ENCODE measurements around the gene MED12. TPM values are rescaled to one million over a fixed set of nuclear protein-coding genes. Genes with fewer than 3 reads are reported as not detected.

Gene MED12
- total RNA-seq, 1 donor from 2014 or later = 19.1 TPM

DNA sequence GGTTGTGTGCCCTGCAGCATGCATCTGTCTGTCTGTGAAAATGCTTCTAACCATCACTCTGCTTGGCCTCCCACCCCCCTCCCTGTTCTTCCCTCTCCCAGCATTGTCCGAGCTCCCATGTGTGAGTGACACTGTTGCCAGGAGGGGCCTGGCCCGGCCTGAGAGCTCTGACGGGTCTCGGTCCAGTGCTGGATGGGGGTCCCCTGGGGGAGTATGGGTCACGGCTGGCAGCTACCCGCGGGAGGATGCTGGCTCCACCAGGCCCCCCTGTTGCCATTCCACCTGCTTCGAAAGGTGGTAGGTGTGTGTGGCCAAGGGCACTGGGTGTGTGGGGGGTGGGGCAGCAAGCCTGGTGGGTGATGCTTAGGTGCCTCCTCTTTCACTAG is 29.9 kb downstream of the MED12 start:
- intact Hi-C loops (cut with DNase I) = no loop called here
- DNase-seq (ENCODE audit: low spot score) = no peak

DNA sequence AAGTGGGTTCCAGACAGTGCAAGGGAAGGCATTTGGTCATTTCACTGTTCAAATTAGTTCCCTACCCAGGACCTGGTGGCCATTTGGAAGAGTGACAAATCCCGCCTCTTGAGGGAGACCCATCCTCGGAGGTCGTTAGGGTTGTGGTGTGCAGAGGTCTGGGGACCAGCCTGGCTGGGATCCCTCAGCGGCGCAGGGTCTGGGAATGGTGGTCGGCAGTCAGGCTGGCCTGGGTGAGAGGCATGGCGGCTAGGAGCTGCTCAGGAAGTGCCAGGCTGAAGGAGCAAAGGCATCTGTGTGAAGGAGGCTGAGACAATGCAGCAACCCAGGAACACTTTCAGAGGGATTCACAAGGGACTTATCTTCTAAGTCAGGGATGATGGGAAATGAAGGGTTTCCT is 33.0 kb downstream of the MED12 start:
- intact Hi-C loops (cut with DNase I) = no loop called here

DNA sequence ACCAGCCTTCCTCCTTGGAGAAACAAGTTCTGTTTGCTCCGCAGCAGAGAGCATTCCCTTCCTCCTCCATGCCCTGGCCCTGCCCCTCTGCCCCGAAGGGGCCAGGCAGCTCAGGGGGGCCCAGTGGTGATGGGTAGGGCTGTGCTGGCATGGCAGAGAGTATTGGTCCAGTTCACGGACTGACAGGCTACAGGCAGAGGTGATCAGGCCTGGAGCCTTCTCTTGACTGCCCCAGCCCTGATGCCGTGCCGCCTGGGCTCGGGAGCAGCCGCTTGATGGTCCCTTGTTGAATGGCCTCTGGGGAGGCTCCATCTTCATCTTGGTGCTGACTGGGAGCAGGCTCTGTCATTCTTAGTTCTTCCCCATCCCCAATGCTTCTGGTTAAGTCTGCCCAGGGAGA is 35.8 kb downstream of the MED12 start:
- intact Hi-C loops (cut with DNase I) = no loop called here
- no peak for DNase-seq (ENCODE audit: low spot score)

More for the DNA sequence above, 33.0 kb downstream of the MED12 start:
- DNase-seq (ENCODE audit: low spot score) = no peak

DNA sequence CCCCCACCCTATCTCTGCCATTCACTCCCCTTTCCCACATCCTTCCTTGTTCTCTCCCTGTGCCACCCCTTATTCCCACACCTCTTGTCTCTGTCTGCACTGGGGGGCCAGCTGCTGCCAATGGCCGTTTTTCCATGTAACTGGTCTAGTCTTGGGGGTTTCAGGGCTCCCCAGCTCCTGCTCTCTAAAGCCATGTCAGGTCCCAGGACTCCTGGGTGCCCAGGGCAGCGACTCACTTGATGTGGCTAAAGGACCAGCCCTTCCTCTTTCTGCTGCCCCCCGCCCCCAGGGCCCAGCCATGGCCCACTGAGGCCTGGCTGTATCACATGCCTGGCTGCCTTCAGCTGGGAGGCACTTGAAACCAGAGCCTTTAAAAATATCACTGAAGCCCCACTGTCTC is 36.2 kb downstream of the MED12 start:
- DNase-seq (ENCODE audit: low spot score) = no peak
- intact Hi-C loops (cut with DNase I) = no loop called here

DNA sequence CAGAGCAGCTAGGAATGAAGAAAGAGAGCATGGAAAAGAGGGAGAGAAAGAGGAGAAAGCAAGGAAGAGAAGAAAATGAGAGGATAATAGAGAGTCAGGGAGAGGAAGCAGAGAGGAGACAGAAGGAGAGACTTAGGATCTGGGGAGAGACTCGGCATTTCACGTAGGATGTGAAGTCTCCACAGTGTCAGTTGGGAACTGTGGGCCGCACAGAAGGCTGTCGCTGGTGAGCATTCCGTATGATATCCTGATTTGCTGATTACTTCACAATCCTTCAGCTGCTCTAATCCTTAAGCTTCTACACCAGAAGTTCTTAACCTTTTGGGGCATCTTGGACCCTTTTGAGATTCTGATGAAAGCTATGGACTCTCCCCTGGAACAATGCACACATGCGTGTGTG is 40.2 kb downstream of the MED12 start:
- no peak for DNase-seq (ENCODE audit: low spot score)
- intact Hi-C loops (cut with DNase I) = no loop called here

DNA sequence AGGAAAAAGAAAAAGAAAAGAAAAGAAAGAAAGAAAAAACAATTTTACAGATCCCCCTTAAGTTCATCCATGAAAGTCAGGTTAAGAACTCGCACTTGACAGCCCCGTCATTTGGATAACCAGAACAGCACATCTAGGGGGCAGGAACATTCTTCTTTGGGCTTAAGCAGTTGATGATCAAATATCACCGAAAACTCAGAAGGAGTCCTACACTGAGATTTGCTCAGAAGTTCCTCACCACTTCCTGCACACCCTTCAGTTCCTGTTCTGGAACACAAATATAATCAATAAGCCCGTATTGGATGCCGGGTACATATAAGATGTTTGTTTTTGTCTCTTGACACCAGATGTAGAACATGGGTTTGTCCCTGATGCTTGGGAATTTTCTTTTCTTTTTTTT is 40.9 kb downstream of the MED12 start:
- intact Hi-C loops (cut with DNase I) = no loop called here
- DNase-seq (ENCODE audit: low spot score) = no peak

DNA sequence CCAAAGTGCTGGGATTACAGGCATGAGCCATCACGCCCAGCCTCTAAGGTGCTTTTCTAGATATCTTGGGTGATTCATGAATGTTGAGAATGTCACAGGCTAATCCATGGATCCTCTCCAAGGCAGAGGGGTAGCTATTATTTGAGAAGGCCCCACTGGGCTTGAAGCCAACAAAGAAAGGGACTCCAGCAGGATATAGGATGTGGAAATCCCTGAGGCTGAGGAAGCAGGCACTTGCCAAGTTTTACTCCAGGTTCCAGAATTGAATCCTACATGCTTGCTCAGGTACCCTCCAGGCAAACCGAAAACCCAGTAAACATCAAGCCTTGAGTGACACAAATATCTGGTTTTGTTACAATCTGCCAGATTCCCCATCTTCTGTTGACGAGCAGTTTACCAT is 42.1 kb downstream of the MED12 start:
- DNase-seq (ENCODE audit: low spot score) = no peak
- intact Hi-C loops (cut with DNase I) = no loop called here

DNA sequence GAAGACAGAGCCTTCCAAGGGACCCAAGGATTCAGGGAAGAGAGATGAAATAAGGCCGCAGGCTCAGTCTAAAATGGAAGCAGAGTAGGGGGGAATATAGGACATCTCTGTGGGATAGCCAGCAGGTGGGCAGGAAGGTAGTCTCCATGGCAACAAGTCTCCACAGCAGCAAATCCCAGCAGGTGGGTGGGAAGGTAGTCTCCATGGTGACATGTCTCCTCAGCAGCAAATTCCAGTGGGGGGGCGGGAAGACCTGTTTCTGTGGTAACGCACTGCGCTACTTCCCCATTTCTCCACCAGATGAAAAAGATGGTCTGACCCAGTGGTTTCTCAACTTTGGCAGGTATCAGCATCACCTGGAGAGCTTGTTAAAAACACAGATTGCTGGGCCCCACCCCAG is 44.6 kb downstream of the MED12 start:
- intact Hi-C loops (cut with DNase I) = no loop called here
- DNase-seq (ENCODE audit: low spot score) = no peak

DNA sequence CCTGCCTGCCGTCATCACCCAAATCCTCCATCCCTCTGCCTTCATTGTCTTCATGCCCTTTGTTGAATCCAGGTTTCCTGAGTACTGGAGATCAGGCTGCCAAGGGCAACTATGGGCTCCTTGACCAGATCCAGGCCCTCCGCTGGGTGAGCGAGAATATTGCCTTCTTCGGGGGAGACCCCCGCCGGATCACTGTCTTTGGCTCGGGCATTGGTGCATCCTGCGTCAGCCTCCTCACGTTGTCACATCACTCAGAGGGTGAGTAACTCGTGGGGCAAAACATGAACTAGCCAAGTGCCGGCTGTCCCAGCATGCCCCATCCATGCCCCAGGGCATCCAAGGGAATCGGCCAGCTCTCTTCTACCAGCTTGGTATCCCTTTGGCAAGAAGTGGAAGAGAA is 45.7 kb downstream of the MED12 start:
- intact Hi-C loops (cut with DNase I) = no loop called here
- no peak for DNase-seq (ENCODE audit: low spot score)

DNA sequence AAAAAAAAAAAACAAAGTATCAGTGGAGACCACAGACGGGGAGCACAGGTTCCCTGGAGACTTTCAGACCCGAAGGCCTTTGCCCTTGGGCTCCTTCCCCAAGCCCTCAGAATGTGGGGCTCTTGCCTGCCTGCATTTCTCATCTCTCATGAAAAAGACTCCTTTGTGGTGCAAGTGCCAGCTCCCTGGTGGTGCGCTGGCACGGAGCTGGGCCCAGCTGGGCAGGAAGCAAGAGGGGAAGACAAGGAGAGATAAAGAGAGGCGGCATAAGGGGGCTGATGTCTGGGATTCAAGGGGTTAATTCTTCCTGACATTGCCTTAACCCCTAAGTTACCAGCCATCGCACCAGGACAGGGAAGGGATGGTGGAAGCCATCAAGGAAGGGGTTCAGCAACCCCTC is 48.1 kb downstream of the MED12 start:
- intact Hi-C loops (cut with DNase I) = no loop called here
- no peak for DNase-seq (ENCODE audit: low spot score)

DNA sequence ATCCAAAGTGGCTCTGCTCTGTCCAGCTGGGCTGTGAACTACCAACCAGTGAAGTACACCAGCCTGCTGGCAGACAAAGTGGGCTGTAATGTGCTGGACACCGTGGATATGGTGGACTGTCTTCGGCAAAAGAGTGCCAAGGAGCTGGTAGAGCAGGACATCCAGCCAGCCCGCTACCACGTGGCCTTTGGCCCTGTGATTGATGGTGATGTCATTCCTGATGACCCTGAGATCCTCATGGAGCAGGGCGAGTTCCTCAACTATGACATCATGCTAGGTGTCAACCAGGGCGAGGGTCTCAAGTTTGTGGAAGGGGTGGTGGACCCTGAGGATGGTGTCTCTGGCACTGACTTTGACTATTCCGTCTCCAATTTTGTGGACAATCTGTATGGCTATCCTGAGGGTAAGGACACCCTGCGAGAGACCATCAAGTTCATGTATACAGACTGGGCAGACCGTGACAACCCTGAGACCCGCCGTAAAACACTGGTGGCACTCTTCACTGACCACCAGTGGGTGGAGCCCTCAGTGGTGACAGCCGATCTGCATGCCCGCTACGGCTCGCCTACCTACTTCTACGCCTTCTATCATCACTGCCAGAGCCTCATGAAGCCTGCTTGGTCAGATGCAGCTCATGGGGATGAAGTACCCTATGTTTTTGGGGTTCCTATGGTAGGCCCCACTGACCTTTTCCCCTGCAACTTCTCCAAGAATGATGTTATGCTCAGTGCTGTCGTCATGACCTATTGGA is 48.8 kb downstream of the MED12 start:
- no peak for DNase-seq (ENCODE audit: low spot score)
- intact Hi-C loops (cut with DNase I) = no loop called here

DNA sequence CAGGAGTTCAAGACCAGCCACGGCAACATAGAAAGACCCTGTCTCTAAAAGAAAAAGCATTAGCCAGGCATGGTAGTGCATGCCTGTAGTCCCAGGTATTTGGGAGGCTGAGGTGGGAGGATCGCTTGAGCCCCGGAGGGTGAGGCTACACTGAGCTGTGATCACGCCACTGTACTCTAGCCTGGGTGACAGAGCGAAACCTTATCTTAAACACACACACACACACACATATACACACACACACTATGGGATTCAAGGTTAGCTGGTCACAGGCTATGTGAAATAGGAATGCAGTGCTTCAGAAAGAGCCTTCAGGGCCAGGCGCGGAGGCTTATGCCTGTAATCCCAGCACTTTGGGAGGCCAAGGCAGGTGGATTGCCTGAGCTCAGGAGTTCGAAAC is 49.7 kb downstream of the MED12 start:
- intact Hi-C loops (cut with DNase I) = no loop called here
- DNase-seq (ENCODE audit: low spot score) = no peak

DNA sequence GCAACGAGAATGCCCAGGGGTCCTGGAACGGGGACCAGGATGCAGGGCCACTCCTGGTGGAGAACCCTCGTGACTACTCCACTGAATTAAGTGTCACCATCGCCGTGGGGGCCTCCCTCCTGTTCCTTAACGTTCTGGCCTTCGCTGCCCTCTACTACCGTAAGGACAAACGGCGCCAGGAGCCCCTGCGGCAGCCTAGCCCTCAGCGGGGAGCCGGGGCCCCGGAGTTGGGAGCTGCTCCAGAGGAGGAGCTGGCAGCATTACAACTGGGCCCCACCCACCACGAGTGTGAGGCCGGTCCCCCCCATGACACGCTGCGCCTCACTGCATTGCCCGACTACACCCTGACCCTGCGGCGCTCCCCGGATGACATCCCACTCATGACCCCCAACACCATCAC is 51.2 kb downstream of the MED12 start:
- no peak for DNase-seq (ENCODE audit: low spot score)
- intact Hi-C loops (cut with DNase I) = no loop called here

DNA sequence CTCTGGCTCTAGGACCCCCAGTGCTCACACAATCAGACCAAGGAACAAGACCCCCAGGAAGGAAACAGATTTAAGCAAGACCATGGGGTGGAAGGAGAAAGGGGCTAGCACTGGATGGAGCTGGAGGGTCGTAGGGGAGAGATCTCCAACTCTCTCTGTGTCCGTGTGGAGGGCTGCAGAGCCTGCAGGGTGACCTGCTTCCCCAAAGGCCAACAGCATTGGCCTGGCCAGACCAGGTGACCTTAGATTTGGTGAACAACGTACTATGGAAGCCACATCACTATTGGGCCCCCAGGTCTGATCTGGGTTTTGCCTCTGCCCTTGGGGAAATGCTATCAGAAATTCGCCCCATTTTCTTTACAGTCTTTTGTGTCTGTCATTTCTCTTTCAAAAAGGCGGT is 52.3 kb downstream of the MED12 start:
- intact Hi-C loops (cut with DNase I) = no loop called here

DNA sequence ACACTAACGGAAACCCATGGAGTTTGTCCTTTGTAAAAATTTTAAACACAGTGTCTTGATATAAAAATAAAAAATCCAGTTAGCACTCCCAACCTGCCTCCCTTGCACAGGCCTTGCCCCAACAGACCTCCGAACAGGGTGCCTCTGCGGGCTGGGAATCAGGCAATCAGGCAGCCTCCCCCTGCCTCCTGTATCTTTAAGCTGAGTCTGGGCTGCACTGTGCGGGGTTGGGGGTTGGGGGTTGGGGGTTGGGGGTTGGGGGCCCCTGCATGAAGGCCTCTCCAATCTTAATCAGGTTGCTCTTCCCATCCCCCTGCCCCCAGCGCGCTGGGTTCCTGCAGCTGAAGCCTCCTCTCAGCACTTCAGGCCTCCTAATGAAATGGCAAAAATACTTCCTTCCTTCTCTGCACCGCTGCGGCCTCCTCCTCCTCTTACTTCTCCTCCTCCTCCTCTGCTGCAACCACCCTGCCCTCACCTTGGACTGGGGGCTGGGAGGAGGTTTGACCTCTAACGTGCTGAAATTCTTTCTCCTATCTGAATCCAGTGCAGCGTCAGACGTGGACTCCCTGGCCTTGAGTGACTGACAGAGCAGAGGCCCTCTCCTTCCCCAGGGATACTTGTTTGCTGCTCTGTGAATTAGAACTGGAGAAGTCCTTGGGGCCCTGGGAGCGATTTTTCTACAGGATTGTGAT is 52.9 kb downstream of the MED12 start:
- intact Hi-C loops (cut with DNase I) = no loop called here
- DNase-seq (ENCODE audit: low spot score) = no peak

More for the DNA sequence above, 52.3 kb downstream of the MED12 start:
- no peak for DNase-seq (ENCODE audit: low spot score)

DNA sequence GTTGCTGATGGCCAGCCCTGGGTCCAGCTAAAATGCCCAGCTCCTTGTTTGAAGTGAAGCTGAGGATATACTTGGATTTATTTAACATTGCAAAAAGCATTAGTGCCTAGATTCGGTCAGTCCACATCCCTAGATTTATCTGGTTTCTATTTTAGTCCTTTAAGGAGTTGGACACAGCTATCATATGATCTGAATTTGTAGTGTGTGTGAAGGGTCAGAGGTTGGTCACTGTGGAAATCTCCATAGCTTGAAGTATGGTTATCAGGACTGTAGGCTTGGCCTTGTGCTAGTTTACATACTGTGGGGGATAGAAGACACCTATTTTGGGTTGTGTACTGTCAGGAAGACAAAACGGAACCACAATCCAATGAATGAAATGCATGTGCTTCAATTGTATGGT is 55.0 kb downstream of the MED12 start:
- intact Hi-C loops (cut with DNase I) = no loop called here
- no peak for DNase-seq (ENCODE audit: low spot score)

DNA sequence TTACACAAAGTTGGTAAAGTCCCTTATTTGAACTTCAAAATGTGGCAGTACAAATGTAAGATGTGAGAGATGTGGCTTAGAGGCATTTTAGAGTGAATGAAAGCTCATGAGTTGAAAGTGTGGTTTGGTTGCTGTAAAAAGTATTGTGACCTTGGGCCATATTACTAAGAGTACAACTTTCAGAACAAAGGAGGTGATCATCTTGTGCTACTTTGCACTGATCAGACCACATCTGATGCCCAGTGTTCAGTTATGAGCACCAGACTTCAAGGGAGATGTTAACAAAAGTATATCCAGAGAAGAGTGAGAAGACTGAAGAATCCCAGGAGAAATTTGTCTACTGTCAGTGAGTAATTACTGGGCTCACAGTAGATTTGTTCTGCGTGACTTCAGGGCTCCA is 56.4 kb downstream of the MED12 start:
- no peak for DNase-seq (ENCODE audit: low spot score)
- intact Hi-C loops (cut with DNase I) = loop anchor here (5.0 kb wide), 2 partner anchors 202 to 407 kb away; no protein-coding TSS in a partner anchor

DNA sequence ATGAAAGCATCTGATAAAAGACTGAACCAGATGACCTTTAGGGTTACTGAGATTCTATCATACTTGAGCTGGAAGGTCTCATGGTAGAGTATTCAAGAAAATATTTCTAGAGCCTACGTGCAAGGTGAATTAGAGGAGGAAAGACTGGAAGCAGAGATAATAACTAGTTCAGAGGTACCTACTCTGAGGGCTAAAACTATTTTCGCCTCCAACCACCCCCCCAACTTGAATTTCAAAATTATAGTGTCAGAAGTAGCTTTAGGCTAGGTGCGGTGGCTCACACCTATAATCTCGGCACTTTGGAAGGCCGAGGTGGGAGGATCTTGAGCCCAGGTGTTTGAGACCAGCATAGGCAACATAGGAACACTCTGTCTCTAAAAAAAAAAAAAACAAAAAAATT is 57.1 kb downstream of the MED12 start:
- intact Hi-C loops (cut with DNase I) = loop anchor here (5.0 kb wide), 2 partner anchors 203 to 408 kb away; no protein-coding TSS in a partner anchor

DNA sequence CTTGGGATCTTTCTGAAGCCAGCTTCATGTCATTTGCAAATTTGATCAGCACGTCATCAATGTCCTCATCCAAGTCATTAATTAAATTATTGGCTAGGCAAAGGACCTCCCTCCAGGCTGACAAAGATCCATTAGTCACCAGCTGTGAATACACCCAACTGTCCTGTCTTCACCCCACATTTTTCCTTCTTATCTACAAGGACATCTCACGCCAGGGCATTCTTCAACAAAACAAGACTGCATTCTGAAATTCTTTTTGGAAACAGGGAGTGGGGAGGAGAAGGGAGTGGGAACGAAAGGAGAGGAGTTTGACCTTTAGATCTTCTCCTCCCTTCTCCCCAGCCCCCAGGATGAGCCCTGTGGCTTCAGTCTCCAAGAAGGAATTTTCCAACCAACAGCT is 58.9 kb downstream of the MED12 start:
- no peak for DNase-seq (ENCODE audit: low spot score)
- intact Hi-C loops (cut with DNase I) = loop anchor here (5.0 kb wide), 2 partner anchors 205 to 410 kb away; no protein-coding TSS in a partner anchor

More for the DNA sequence above, 57.1 kb downstream of the MED12 start:
- DNase-seq (ENCODE audit: low spot score) = no peak

DNA sequence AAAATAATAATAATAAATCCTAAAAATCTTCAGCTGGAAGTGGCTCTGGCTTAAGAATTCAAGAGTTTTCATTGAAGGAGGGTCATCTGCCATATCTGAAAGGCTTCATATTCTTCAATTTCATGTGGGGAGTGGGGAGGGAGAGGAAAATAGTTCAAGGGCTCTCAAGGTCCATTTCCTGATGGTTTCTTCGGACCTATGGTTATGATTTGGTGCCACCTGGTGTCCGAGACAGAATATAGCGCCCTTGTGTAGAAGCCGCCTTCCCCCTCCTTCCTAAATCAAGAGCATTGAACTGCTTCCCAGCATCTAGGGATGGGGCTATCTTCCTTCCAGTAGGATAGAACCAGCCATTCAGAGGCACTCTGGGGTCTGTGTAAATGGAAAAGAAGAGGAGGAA is 60.5 kb downstream of the MED12 start:
- no peak for DNase-seq (ENCODE audit: low spot score)
- intact Hi-C loops (cut with DNase I) = loop anchor here (5.0 kb wide), 2 partner anchors 207 to 412 kb away; no protein-coding TSS in a partner anchor
